GOT3 (cell line): Measurements from ENCODE around the gene TMEM175.

Experiments
- DNase-seq: peaks from one replicate; lab custom pipeline; 2025; ENCODE audit warnings: mixed read lengths; lab: John Stamatoyannopoulos, UW

TMEM175 gene

DNA sequence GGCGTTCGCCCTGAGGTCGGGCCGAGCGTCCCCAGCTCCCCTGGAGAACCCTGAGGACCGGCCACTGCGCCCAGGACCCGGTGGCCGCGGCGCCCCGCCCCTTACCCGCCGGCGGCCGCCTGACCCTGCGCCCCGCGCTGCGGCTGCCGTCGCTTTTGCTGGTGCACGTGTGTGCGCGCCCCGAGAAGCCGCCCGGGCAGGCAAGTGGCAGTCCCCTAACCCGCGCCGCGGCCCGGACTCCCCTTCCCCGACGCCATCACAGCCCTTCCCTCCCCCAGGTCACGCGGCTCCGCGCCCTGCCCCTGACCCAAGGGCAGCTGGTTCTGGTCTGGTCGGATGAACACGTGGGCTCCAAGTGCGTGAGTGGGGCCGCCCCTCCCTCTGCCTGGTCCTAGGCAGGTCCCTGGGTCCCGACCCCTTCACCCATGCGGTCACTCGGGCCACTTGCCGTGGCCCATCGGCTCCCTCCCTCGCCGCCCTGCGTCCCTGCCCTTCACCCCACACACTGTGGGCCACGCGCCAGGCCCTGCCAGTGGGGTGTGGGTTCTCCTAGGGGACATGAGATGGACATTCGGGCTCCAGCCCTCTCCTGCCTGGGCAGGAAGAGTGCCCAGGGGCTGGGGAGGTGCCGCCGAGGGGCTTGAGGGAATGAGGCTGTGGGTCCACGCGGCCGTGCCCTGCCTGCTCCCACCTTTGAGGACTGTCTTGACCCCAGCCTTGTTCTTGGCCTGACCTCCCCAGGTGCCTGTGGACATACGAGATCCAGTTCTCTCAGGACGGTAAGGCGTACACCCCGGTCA lies 71.2 kb downstream of the TMEM175 start:
- DNase-seq = no peak

DNA sequence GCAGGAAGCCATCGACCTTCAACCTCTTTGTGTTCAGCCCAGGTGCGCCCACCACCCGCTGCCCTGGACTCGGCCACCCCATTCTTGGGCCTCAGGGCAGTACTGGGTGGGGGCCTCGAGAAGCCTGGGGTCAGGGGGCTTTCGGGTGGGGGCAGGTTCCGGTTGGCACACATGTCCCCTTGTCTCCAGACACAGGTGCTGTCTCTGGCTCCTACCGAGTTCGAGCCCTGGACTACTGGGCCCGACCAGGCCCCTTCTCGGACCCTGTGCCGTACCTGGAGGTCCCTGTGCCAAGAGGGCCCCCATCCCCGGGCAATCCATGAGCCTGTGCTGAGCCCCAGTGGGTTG lies 71.8 kb downstream of the TMEM175 start:
- no peak for DNase-seq

DNA sequence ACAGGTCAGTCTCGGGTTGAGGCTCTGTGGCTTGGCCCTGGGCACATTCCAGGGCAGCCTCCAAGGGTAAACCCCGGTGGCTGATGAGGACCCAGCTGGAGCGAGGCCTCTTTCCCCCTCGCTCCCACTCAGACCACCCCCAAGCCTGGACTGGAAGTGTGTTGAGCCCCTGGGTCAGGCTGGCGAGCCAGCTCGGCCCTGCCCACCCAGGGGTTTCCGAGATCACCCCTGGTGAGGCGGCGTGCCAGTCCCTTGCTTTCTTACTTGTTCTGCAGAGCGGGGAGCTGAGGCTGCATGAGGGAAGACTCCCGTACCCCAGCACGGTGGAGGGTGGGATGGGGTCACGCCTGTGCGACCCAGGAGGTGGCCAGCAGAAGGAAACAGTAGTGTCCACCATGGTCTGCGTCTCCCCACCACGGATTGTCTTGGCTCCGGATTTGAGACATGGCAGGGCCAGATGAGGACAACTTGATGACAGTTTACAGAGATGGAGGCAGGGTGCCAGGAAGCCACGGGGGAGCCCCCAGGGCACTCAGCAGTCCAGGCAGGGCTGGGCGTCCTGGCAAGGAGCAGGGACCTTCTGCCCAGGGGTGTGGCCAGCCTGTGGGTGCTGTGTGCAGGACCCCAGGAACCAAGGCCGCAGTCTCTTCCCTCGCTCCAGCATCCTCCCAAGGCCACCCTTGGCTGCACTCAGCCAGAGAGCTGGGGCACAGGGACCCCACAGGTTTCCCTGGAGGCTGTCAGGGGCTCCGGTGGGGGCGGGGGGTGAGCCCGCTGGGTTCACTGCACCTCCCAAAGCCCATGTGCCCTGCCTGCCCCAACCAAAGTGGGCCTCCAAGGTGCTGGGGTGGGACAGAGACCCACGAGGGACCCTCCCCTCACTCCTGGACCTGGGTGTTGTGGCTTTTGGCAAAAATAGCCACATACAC lies 72.6 kb downstream of the TMEM175 start:
- no peak for DNase-seq

DNA sequence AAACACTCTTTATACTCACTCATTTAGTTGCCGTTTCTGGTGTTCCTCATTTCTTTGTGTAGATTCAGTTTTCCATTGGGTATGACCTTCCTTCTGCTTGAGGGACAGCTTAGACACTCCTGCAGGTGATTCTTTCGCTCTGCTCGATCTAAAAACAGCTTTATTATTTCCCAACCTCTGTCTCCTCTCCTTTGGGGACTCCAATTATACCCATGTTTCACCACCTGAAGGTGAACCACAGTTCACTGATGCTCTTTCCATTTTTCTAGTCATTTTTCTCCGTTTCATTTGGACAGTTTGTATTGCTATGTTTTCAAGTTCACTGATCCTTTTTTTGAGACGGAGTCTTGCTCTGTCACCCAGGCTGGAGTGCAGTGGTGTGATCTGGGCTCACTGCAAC lies 74.6 kb downstream of the TMEM175 start:
- no peak for DNase-seq
